OCI-LY7 (cell line): Measurements from ENCODE around the gene SWAP70. TPM values are rescaled to one million over a fixed set of nuclear protein-coding genes. Genes with fewer than 3 reads are reported as not detected.

Source experiments
- BruUV-seq: library from RNA; stranded (reverse); fragments of 400-500 nt; replicated peaks from 2 replicates; lab custom pipeline; 2021; lab: Mats Ljungman, UMichigan
- CTCF ChIA-PET: fragments of 300-600 bp; sonication (Branson Sonifier 250); formaldehyde crosslinking; loops from one replicate; lab custom pipeline; 2022; ENCODE audit warnings: antibody characterized with exemption; ENCODE audit not compliant: unreplicated experiment; lab: Charles Lee
- POLR2A ChIA-PET: fragments of 300-600 bp; sonication (Branson Sonifier 250); formaldehyde crosslinking; loops from one replicate; lab custom pipeline; 2022; ENCODE audit warnings: antibody characterized with exemption; lab: Charles Lee
- DNase-seq: peaks from one replicate; pipeline ENCODE4 v3.0.0-alpha.2; 2015; ENCODE audit warnings: low spot score
- H2AFZ ChIP-seq: fragments of 200-600 bp; sonication (generic), shearing (Covaris generic); 2 replicates; pipeline ENCODE4 v1.6.1; 2014; ENCODE audit warnings: mild to moderate bottlenecking, antibody characterized with exemption, low read length, moderate library complexity
- H3K27ac ChIP-seq: fragments of 200-600 bp; sonication (generic); 2 replicates; pipeline ENCODE4 v1.5.1; 2014; ENCODE audit warnings: mixed run types, low read depth, mild to moderate bottlenecking, moderate library complexity, low read length, inconsistent platforms; ENCODE audit not compliant: poor library complexity, severe bottlenecking
- H3K36me3 ChIP-seq: fragments of 200-600 bp; sonication (generic); 2 replicates; pipeline ENCODE4 v1.6.1; 2014; ENCODE audit warnings: mild to moderate bottlenecking, antibody characterized with exemption, low read length, moderate library complexity, mixed read lengths; ENCODE audit not compliant: insufficient read depth
- H3K4me1 ChIP-seq: fragments of 200-600 bp; sonication (generic); 2 replicates; pipeline ENCODE4 v1.5.1; 2014; ENCODE audit warnings: mild to moderate bottlenecking, low read length; ENCODE audit not compliant: insufficient read depth, poor library complexity, severe bottlenecking
- H3K4me2 ChIP-seq: fragments of 200-600 bp; sonication (generic); 2 replicates; pipeline ENCODE4 v1.6.1; 2014; ENCODE audit warnings: mild to moderate bottlenecking, low read length
- H3K4me3 ChIP-seq: fragments of 200-600 bp; sonication (generic); 2 replicates; pipeline ENCODE4 v1.5.1; 2014; ENCODE audit warnings: mild to moderate bottlenecking, low read depth, low read length; ENCODE audit not compliant: poor library complexity, severe bottlenecking
- H3K79me2 ChIP-seq: fragments of 200-600 bp; sonication (generic); 2 replicates; pipeline ENCODE4 v1.6.1; 2016; ENCODE audit warnings: low read depth, mild to moderate bottlenecking, low read length, moderate library complexity, mixed read lengths; ENCODE audit not compliant: insufficient read depth
- H3K9me2 ChIP-seq: fragments of 200-600 bp; sonication (generic); 2 replicates; pipeline ENCODE4 v1.6.1; 2016; ENCODE audit warnings: mild to moderate bottlenecking, low read length, mixed read lengths; ENCODE audit not compliant: insufficient read depth
- H3K9me3 ChIP-seq: fragments of 200-600 bp; sonication (generic); 2 replicates; pipeline ENCODE4 v1.6.1; 2014; ENCODE audit warnings: mild to moderate bottlenecking, mixed run types, low read length, mixed read lengths
- H4K20me1 ChIP-seq: fragments of 200-600 bp; sonication (generic); 2 replicates; pipeline ENCODE4 v1.6.1; 2014; ENCODE audit warnings: mild to moderate bottlenecking, antibody characterized with exemption, low read length, moderate library complexity, mixed read lengths; ENCODE audit not compliant: insufficient read depth
- EZH2phosphoT487 ChIP-seq: fragments of 200-600 bp; sonication (generic); IDR thresholded peaks from 2 replicates; pipeline ENCODE4 v1.6.1; 2018; ENCODE audit warnings: low read depth, borderline replicate concordance, mild to moderate bottlenecking, mixed run types, antibody characterized with exemption, low read length, moderate library complexity, mixed read lengths
- intact Hi-C: fragments of 100-400 bp; cut with micrococcal nuclease; formaldehyde crosslinking; loops from one replicate; pipeline ENCODE4 v1.10.0; 2022; ENCODE audit not compliant: unreplicated experiment
- total RNA-seq, 2 experiments: library from RNA; depleted of rRNA in 1 of 2; stranded (reverse); fragments of >200 nt in 1 of 2; shearing (Covaris generic) in 1 of 2; gene quantifications; 2 replicates each; pipeline ENCODE4 v1.2.3, GENCODE V29; 2014 to 2022
- TF ChIP-seq, protein P1 (sequence below): fragments of 200-600 bp; sonication (generic); conservative IDR thresholded peaks from 2 replicates; pipeline ENCODE4 v1.5.1; 2014; ENCODE audit warnings: mild to moderate bottlenecking, antibody characterized with exemption, low read length, moderate library complexity, mixed read lengths

SWAP70 gene
- total RNA-seq, 2 experiments from 2014 or later: 37.5 to 110 TPM

DNA sequence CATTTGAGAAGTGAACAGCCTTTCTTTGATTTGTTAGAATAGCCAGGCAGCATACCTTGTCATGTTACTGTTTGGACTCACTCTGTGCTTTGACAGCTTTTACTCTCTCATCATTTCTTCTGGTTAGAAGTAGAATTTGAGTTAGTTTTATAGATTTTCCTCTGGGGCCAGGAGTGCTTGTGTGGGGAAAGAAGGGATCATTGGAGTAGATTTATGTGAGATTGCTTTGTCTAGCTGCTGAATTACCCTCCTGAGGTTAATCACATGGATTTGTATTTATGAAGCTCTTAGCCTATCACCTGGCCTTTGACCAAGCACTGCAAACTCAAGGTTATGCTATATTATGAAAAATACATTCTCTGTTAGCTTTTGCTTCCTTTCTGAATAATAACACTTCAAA lies 54.3 kb downstream of the SWAP70 start:
- intact Hi-C loops: no loop called here
- ChIA-PET CTCF (interaction anchor here (0.6 kb wide), 1 partner anchor 78 kb away, joined by 3 read pairs; no protein-coding TSS in a partner anchor), POLR2A (interaction anchor here (0.6 to 5.4 kb wide), 7 partner anchors 10 to 141 kb away, joined by 3 to 33 read pairs (median 5); no protein-coding TSS in a partner anchor)
- Histone ChIP-seq H3K4me1 (peaks cover 54% of the 10 kb centered on the region), H3K4me3 (no peak overlapping the region), H3K36me3 (peaks cover 82% of the 10 kb centered on the region), H3K79me2 (peaks cover 88% of the 10 kb centered on the region; the same call in 1 of the 2 replicates), H3K9me3 (peaks cover 33% of the 10 kb centered on the region), H3K4me2 (peak overlapping the region; percentile 19; the same call in 1 of the 2 replicates), H4K20me1 (no peaks in the 10 kb centered on the region), H3K27ac (peak overlapping the region; percentile 32), H2AFZ (no peak overlapping the region), H3K9me2 (no peaks in the 10 kb centered on the region)
- no TSS peak for BruUV-seq
- no peak for DNase-seq
- no peak for TF ChIP-seq EZH2phosphoT487
- TF ChIP-seq, protein P1, sequence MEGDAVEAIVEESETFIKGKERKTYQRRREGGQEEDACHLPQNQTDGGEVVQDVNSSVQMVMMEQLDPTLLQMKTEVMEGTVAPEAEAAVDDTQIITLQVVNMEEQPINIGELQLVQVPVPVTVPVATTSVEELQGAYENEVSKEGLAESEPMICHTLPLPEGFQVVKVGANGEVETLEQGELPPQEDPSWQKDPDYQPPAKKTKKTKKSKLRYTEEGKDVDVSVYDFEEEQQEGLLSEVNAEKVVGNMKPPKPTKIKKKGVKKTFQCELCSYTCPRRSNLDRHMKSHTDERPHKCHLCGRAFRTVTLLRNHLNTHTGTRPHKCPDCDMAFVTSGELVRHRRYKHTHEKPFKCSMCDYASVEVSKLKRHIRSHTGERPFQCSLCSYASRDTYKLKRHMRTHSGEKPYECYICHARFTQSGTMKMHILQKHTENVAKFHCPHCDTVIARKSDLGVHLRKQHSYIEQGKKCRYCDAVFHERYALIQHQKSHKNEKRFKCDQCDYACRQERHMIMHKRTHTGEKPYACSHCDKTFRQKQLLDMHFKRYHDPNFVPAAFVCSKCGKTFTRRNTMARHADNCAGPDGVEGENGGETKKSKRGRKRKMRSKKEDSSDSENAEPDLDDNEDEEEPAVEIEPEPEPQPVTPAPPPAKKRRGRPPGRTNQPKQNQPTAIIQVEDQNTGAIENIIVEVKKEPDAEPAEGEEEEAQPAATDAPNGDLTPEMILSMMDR: no peak

DNA sequence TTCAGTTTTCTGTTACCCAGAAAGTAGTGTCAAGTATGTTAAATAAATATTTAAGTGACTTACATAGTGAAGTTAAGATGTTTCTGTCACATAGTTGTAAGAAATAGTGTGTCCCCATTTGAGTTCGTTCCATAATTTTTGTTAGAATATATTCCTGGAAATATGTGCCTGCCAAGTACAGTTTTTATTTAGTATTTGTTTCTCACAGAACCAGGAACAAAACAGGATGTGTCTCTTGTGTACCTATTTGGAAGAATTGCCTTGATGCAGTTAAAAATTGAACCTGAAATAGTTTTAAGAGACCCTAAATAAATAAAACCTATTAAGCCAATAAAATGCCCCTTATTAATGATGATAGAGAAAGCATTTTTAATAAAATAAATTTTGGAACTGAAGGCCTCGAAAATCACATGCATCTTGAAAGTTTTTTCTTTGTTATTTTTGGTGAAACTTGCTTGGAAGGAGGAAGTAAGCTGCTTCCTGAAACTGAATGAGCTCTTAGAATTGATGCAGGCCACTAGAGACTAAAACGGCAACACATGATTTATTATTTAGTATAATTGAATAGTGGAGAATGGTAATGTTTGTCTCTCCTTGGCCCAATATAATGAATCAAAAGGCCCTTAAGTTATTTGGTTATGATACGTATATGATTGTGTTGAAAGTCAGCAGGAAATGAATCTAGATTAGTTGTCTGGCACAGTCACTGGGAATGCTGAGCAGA lies 55.9 kb downstream of the SWAP70 start:
- Histone ChIP-seq H3K36me3 (peaks cover 79% of the 10 kb centered on the region), H3K4me2 (peak overlapping the region; percentile 50), H3K9me3 (peaks cover 18% of the 10 kb centered on the region), H3K9me2 (no peaks in the 10 kb centered on the region), H3K4me1 (peaks cover 60% of the 10 kb centered on the region), H2AFZ (no peak overlapping the region), H3K79me2 (peaks cover 86% of the 10 kb centered on the region), H3K4me3 (peak overlapping the region; percentile 19), H3K27ac (peak overlapping the region; percentile 71), H4K20me1 (no peaks in the 10 kb centered on the region)
- TSS peak; percentile 11 for BruUV-seq
- DNase-seq: peak; percentile 57
- intact Hi-C loops: no loop called here
- CTCF ChIA-PET: interaction anchor here (0.8 kb wide), 1 partner anchor 14 kb away, joined by 3 read pairs; no protein-coding TSS in a partner anchor
- no peak for TF ChIP-seq EZH2phosphoT487
- TF ChIP-seq, protein P1: no peak
- POLR2A ChIA-PET: interaction anchor here (0.5 to 5.4 kb wide), 14 partner anchors 10 to 106 kb away, joined by 3 to 33 read pairs (median 6); no protein-coding TSS in a partner anchor

DNA sequence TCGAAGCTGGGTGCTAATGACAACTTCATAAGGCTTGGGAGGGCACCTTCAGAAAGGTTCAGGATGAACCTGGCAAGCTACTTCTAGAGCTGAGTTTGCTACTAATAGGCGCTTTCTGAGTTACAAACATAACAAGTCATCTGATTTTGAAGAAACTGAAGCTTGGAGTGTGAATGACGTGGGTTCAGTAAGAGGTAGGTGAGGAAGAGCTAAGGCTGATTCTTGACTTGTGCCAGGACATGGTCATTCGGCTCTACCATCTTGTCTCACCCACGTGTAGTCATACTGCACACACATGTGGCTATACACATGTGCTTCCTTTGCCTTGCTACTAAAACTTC lies 56.4 kb downstream of the SWAP70 start:
- Histone ChIP-seq H2AFZ (no peak overlapping the region), H3K4me1 (peaks cover 60% of the 10 kb centered on the region), H3K36me3 (peaks cover 79% of the 10 kb centered on the region), H3K4me2 (peak overlapping the region; percentile 50), H3K4me3 (peak overlapping the region; percentile 19), H3K79me2 (peaks cover 87% of the 10 kb centered on the region), H3K9me2 (no peaks in the 10 kb centered on the region), H4K20me1 (no peaks in the 10 kb centered on the region), H3K27ac (peak overlapping the region; percentile 71), H3K9me3 (peaks cover 13% of the 10 kb centered on the region)
- DNase-seq: no peak
- ChIA-PET CTCF (no interaction called here), POLR2A (interaction anchor here (0.5 to 5.4 kb wide), 15 partner anchors 9 to 107 kb away, joined by 3 to 33 read pairs (median 6); no protein-coding TSS in a partner anchor)
- TF ChIP-seq, protein P1: no peak
- no peak for TF ChIP-seq EZH2phosphoT487
- no TSS peak for BruUV-seq
- intact Hi-C loops: no loop called here
